Measurements from ENCODE around the gene SCYGR2. TPM values are rescaled to one million over a fixed set of nuclear protein-coding genes. Genes with fewer than 3 reads are reported as not detected.

Gene SCYGR2
- total RNA-seq, 2 experiments from 2014 or later, result not detected

DNA sequence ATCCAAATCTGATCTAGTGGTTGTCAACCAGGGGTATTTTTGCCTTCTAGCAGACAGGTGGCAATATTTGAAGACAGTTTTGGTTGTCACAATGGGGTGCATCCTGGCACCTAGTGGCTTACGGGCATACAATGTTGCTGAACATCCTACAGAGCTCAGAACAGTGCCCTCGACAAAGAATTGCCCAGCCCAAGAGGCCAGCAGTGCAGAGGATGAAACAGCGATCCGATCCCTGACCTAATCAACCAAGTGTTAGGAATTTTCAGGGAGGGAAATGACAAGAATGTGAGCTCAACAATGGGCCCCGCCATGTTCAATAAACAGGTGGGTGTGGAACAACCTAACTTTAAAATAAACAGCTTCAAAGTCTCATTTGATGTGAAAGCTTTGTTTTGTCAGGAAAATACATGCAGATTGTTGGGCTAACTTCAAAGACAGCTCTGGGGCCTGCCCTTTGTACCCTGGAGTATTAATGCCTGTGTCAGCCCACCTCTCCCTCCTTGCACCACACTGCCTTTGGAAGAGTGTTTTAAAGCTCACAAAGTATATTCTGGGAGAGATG lies 45.4 kb downstream of the SCYGR2 start:
- H2AFZ ChIP-seq (ENCODE audit: low read length), result no peak overlapping the region
- no peaks in the 10 kb centered on the region for H4K20me1 ChIP-seq (ENCODE audit: insufficient read depth, low read length)
- no peaks in the 10 kb centered on the region for H3K79me2 ChIP-seq (ENCODE audit: insufficient read depth, low read depth, low read length)
- intact Hi-C loops (cut with micrococcal nuclease; ENCODE audit: unreplicated experiment), result no loop called here
- no peak overlapping the region for H3K4me3 ChIP-seq (ENCODE audit: low read depth, low read length, poor library complexity, severe bottlenecking)
- ChIA-PET CTCF (ENCODE audit: unreplicated experiment) (no interaction called here), POLR2A (interaction anchor here (0.9 kb wide), 1 partner anchor 168 kb away, joined by 3 read pairs; no protein-coding TSS in a partner anchor)
- no peaks in the 10 kb centered on the region for H3K36me3 ChIP-seq (ENCODE audit: insufficient read depth, low read length)
- no peaks in the 10 kb centered on the region for H3K9me2 ChIP-seq (ENCODE audit: insufficient read depth, low read length)
- TF ChIP-seq, protein P1, sequence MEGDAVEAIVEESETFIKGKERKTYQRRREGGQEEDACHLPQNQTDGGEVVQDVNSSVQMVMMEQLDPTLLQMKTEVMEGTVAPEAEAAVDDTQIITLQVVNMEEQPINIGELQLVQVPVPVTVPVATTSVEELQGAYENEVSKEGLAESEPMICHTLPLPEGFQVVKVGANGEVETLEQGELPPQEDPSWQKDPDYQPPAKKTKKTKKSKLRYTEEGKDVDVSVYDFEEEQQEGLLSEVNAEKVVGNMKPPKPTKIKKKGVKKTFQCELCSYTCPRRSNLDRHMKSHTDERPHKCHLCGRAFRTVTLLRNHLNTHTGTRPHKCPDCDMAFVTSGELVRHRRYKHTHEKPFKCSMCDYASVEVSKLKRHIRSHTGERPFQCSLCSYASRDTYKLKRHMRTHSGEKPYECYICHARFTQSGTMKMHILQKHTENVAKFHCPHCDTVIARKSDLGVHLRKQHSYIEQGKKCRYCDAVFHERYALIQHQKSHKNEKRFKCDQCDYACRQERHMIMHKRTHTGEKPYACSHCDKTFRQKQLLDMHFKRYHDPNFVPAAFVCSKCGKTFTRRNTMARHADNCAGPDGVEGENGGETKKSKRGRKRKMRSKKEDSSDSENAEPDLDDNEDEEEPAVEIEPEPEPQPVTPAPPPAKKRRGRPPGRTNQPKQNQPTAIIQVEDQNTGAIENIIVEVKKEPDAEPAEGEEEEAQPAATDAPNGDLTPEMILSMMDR (conservative IDR thresholded peaks at IDR 0.05; ENCODE audit: low read length), result no peak
- TF ChIP-seq EZH2phosphoT487 (IDR thresholded peaks at IDR 0.05; ENCODE audit: borderline replicate concordance, low read depth, low read length), result no peak
- no peaks in the 10 kb centered on the region for H3K9me3 ChIP-seq (ENCODE audit: low read length)
- H3K4me1 ChIP-seq (ENCODE audit: insufficient read depth, low read length, poor library complexity, severe bottlenecking), result no peaks in the 10 kb centered on the region
- DNase-seq (ENCODE audit: low spot score), result no peak
- no peak overlapping the region for H3K27ac ChIP-seq (ENCODE audit: low read depth, low read length, poor library complexity, severe bottlenecking)
- BruUV-seq (replicated peaks), result no TSS peak
- no peak overlapping the region for H3K4me2 ChIP-seq (ENCODE audit: low read length)

Other genes starting within 250 kb of the SCYGR2 start
- not detected in 2 replicates for gene TM4SF20, start 219.6 kb upstream of the SCYGR2 start, total RNA-seq (2014; rRNA removed; shearing (Covaris generic))
- gene TM4SF20, start 219.6 kb upstream of the SCYGR2 start, total RNA-seq (2022), result not detected in 2 replicates
- gene SCYGR1, start 210.9 kb upstream of the SCYGR2 start, total RNA-seq (2014; rRNA removed; shearing (Covaris generic)), result not detected in 2 replicates
- not detected in 2 replicates for gene SCYGR1, start 210.9 kb upstream of the SCYGR2 start, total RNA-seq (2022)
- 29.4 and 37.6 TPM in 2 replicates for gene AGFG1, start 126.7 kb upstream of the SCYGR2 start, total RNA-seq (2014; rRNA removed; shearing (Covaris generic))
- gene AGFG1, start 126.7 kb upstream of the SCYGR2 start, total RNA-seq (2022), result 65.4 and 68.5 TPM in 2 replicates
- gene SCYGR3, start 15.9 kb downstream of the SCYGR2 start, total RNA-seq (2014; rRNA removed; shearing (Covaris generic)), result not detected in 2 replicates
- not detected in 2 replicates for gene SCYGR3, start 15.9 kb downstream of the SCYGR2 start, total RNA-seq (2022)
- not detected in 2 replicates for gene SCYGR4, start 18.6 kb downstream of the SCYGR2 start, total RNA-seq (2014; rRNA removed; shearing (Covaris generic))
- not detected in 2 replicates for gene SCYGR4, start 18.6 kb downstream of the SCYGR2 start, total RNA-seq (2022)
- not detected in 2 replicates for gene SCYGR5, start 67.9 kb downstream of the SCYGR2 start, total RNA-seq (2014; rRNA removed; shearing (Covaris generic))
- not detected in 2 replicates for gene SCYGR5, start 67.9 kb downstream of the SCYGR2 start, total RNA-seq (2022)
- not detected in 2 replicates for gene SLC19A3, start 119.1 kb downstream of the SCYGR2 start, total RNA-seq (2014; rRNA removed; shearing (Covaris generic))
- not detected in 2 replicates for gene SLC19A3, start 119.1 kb downstream of the SCYGR2 start, total RNA-seq (2022)
- gene SCYGR6, start 125.9 kb downstream of the SCYGR2 start, total RNA-seq (2014; rRNA removed; shearing (Covaris generic)), result not detected in 2 replicates
- not detected in 2 replicates for gene SCYGR6, start 125.9 kb downstream of the SCYGR2 start, total RNA-seq (2022)
- not detected in 2 replicates for gene SCYGR7, start 129.4 kb downstream of the SCYGR2 start, total RNA-seq (2014; rRNA removed; shearing (Covaris generic))
- gene SCYGR7, start 129.4 kb downstream of the SCYGR2 start, total RNA-seq (2022), result not detected in 2 replicates
- gene SCYGR8, start 147.0 kb downstream of the SCYGR2 start, total RNA-seq (2014; rRNA removed; shearing (Covaris generic)), result not detected in 2 replicates
- not detected in 2 replicates for gene SCYGR8, start 147.0 kb downstream of the SCYGR2 start, total RNA-seq (2022)
- not detected in 2 replicates for gene CCL20, start 214.9 kb downstream of the SCYGR2 start, total RNA-seq (2014; rRNA removed; shearing (Covaris generic))
- gene CCL20, start 214.9 kb downstream of the SCYGR2 start, total RNA-seq (2022), result not detected in 2 replicates

All from OCI-LY7 (cell line).